Measurements from ENCODE around the gene MCF2L2.

DNA sequence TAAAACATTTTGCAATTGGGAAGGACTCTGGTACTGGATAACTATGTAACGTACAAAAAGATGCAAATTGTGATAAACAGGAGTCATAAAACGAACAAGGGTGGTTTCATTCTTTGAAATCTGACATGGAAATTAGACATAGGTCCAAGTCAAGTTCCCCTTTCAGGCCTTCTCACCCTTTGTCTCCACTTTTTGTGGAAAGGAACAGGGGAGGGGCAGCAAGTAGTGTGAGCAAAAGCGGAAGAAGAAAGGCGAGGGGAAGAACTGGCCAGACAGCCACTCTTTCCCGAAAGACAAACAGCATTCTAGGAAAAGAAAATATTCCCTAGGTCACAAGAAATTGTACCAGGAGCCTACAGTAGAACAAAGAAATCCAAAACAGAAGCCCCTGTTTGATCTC is 52.6 kb downstream of the MCF2L2 start:
- TF ChIP-seq POLR2A (IDR thresholded peaks at IDR 0.05), result no peak
- no peak for TF ChIP-seq CTCF (IDR thresholded peaks at IDR 0.05)
